Endothelial cell (in vitro differentiated cells): ENCODE data around the gene UBL3. TPM values are rescaled to one million over a fixed set of nuclear protein-coding genes. Genes with fewer than 3 reads are reported as not detected.

Experiments
- DNase-seq: peaks from one replicate; pipeline ENCODE4 v3.0.0; 2021; ENCODE audit warnings: low spot score
- H3K27ac Mint-ChIP-seq: one replicate; pipeline ENCODE4 v1.8.0; 2021; ENCODE audit warnings: mixed read lengths, inconsistent platforms; ENCODE audit not compliant: unreplicated experiment
- H3K27me3 Mint-ChIP-seq: one replicate; pipeline ENCODE4 v1.8.0; 2021; ENCODE audit warnings: mild to moderate bottlenecking, moderate library complexity, mixed read lengths, inconsistent platforms; ENCODE audit not compliant: unreplicated experiment
- H3K36me3 Mint-ChIP-seq: one replicate; pipeline ENCODE4 v1.8.0; 2021; ENCODE audit warnings: mild to moderate bottlenecking, low read depth, mixed read lengths, inconsistent platforms; ENCODE audit not compliant: unreplicated experiment
- H3K4me1 Mint-ChIP-seq: one replicate; pipeline ENCODE4 v1.8.0; 2021; ENCODE audit warnings: mild to moderate bottlenecking, mixed read lengths, inconsistent platforms; ENCODE audit not compliant: unreplicated experiment
- H3K4me3 Mint-ChIP-seq: one replicate; pipeline ENCODE4 v1.8.0; 2021; ENCODE audit warnings: mild to moderate bottlenecking, mixed read lengths, inconsistent platforms; ENCODE audit not compliant: unreplicated experiment
- H3K9me3 Mint-ChIP-seq: one replicate; pipeline ENCODE4 v1.8.0; 2021; ENCODE audit warnings: mixed read lengths, inconsistent platforms; ENCODE audit not compliant: unreplicated experiment
- CTCF ChIP-seq: fragments of 200-600 bp; sonication (generic); IDR thresholded peaks from one replicate; pipeline ENCODE4 v1.5.0; 2021; ENCODE audit warnings: antibody characterized with exemption; ENCODE audit not compliant: unreplicated experiment
- total RNA-seq: library from RNA; stranded (reverse); fragmentation: NEBNext Ultra II Directional; extraction: Animal tissue kit (Norgen Biotek cat#: 25700); gene quantifications from one replicate; pipeline ENCODE4 v1.2.1, GENCODE V29; 2021; ENCODE audit not compliant: unreplicated experiment

Gene UBL3
- total RNA-seq, 1 donor from 2014 or later: 17.1 TPM

- H3K27me3 Mint-ChIP-seq: no peaks in the 10 kb centered on the region
- no peaks in the 10 kb centered on the region for H3K36me3 Mint-ChIP-seq
- H3K27ac Mint-ChIP-seq: no peak overlapping the region
- no peak overlapping the region for H3K4me3 Mint-ChIP-seq
- H3K4me1 Mint-ChIP-seq: no peaks in the 10 kb centered on the region
- no peaks in the 10 kb centered on the region for H3K9me3 Mint-ChIP-seq
- no peak for DNase-seq
- no peak for TF ChIP-seq CTCF
Observed at GRCh38 chr13:29767006-29767405, 83.4 kb downstream of the UBL3 start.

DNA sequence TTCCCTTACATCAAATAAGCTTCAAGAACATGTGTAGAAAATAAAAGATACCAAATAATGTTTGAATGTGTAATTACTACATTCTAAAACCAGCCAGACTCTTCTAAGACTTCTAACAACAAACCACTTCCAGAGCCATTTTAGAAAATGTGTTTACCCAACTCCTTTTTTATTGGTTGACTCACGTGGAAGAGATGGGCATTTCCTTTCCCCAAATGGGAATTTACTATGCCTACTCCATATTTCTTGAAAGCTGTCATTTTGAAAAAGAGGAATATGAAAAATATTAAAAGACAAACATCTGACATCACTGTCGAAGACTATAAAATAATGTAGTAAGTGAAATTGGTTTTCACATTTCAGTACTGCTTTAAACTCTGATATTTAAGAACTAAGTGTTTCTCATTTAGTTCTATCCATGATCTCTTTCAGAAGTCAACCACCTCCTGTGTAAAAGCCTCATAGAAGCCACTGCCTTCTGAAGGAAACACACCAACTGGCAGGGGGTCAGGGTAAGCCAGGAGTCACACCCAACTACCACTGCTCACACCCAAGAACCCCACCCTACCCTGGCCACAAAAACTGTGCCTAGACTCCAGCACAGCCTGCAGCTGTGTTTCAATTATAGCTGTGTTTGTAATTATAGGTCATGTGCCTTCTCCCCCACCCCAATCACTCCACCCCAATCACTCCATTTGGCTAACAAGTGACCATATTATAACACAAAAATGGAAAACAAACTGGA, 86.8 kb downstream of the UBL3 start:
- Mint-ChIP-seq H3K27me3 (peaks cover 2% of the 10 kb centered on the region), H3K36me3 (no peaks in the 10 kb centered on the region), H3K9me3 (no peaks in the 10 kb centered on the region), H3K4me1 (no peaks in the 10 kb centered on the region), H3K4me3 (no peak overlapping the region), H3K27ac (no peak overlapping the region)
- no peak for DNase-seq
- no peak for TF ChIP-seq CTCF

DNA sequence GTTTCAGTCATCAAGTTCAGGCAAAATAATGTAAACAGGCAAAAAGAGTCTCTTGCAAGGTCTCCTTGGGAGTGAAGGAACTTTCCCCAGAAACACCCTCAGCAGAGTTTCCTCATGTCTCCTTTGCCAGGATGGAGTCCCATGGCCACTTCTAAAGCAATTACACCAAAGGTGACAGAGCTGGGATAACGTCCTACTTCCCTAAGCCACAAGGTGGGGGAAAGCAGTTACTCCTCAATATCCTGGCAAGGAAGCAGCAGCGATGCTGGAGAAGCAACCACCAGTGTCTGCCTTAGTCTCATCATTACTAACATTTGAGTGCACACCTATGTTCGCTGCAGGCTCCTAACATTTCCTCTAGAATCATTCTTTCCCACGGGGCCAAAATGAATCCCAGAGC, 88.6 kb downstream of the UBL3 start:
- H3K9me3 Mint-ChIP-seq: no peaks in the 10 kb centered on the region
- H3K4me1 Mint-ChIP-seq: no peaks in the 10 kb centered on the region
- H3K4me3 Mint-ChIP-seq: no peak overlapping the region
- H3K36me3 Mint-ChIP-seq: no peaks in the 10 kb centered on the region
- H3K27ac Mint-ChIP-seq: no peak overlapping the region
- DNase-seq: no peak
- peaks cover 2% of the 10 kb centered on the region for H3K27me3 Mint-ChIP-seq
- no peak for TF ChIP-seq CTCF

DNA sequence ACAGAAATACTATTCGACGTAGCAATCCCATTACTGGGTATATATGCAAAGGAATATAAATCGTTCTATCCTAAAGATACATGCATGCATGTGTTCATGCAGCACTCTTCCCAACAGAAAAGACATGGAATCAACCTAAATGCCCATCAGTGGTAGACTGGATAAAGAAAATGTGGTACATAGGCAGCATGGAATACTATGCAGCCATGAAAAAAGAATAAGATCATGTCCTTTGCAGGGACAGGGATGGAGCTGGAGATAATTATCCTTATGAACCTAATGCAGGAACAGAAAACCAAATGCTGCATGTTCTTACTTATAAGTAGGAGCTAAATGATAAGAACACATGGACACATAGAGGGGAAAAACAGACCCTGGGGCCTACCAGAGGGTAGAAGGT, 89.3 kb downstream of the UBL3 start:
- Mint-ChIP-seq H3K36me3 (no peaks in the 10 kb centered on the region), H3K4me3 (no peak overlapping the region), H3K9me3 (no peaks in the 10 kb centered on the region), H3K27ac (no peak overlapping the region), H3K4me1 (no peaks in the 10 kb centered on the region), H3K27me3 (peaks cover 2% of the 10 kb centered on the region)
- no peak for TF ChIP-seq CTCF
- no peak for DNase-seq

- no peak for TF ChIP-seq CTCF
- Mint-ChIP-seq H3K27ac (no peak overlapping the region), H3K36me3 (no peaks in the 10 kb centered on the region), H3K4me1 (no peaks in the 10 kb centered on the region), H3K27me3 (peaks cover 2% of the 10 kb centered on the region), H3K4me3 (no peak overlapping the region), H3K9me3 (no peaks in the 10 kb centered on the region)
- DNase-seq: no peak
Observed at GRCh38 chr13:29760544-29760943, 89.9 kb downstream of the UBL3 start.
